Liver (tissue), 9 donors: ENCODE data around the gene DNAH8. TPM values are rescaled to one million over a fixed set of nuclear protein-coding genes. Genes with fewer than 3 reads are reported as not detected.
A peak's percentile ranks its signal among the peaks of the same experiment; 100 is the strongest.

Experiments used
- DNase-seq: peaks from one replicate; pipeline ENCODE4 v3.0.0-alpha.2; 2017; ENCODE audit warnings: low spot score
- H3K27ac ChIP-seq, 2 donors: one replicate each; pipeline ENCODE4 v1.7.0; 2013; ENCODE audit warnings: inconsistent platforms in 2 of 2, low read length in 2 of 2, control low read depth in 1 of 2, low read depth in 1 of 2, mild to moderate bottlenecking in 1 of 2
- H3K27me3 ChIP-seq, 4 donors: one replicate each; pipeline versions ENCODE4 v1.6.1 to v1.7.0; 2013; ENCODE audit warnings: low read length in 3 of 4, inconsistent platforms in 1 of 4, mild to moderate bottlenecking in 1 of 4, moderate library complexity in 1 of 4; ENCODE audit not compliant: control insufficient read depth in 4 of 4, insufficient read depth in 4 of 4
- H3K36me3 ChIP-seq, 4 donors: one replicate each; pipeline versions ENCODE4 v1.6.1 to v1.7.0; 2013; ENCODE audit warnings: low read length in 3 of 4, mild to moderate bottlenecking in 3 of 4, low read depth in 1 of 4, moderate library complexity in 1 of 4; ENCODE audit not compliant: control insufficient read depth in 4 of 4, insufficient read depth in 3 of 4
- H3K4me1 ChIP-seq, 4 donors: one replicate each; pipeline versions ENCODE4 v1.6.1 to v1.7.0; 2013; ENCODE audit warnings: low read length in 3 of 4, mild to moderate bottlenecking in 3 of 4, moderate library complexity in 1 of 4; ENCODE audit not compliant: control insufficient read depth in 4 of 4, insufficient read depth in 4 of 4
- H3K4me3 ChIP-seq, 3 donors: one replicate each; pipeline versions ENCODE4 v1.6.1 to v1.7.0; 2013; ENCODE audit warnings: low read length in 3 of 3, control low read depth in 1 of 3, low read depth in 1 of 3, mild to moderate bottlenecking in 1 of 3
- H3K9ac ChIP-seq, 2 donors: one replicate each; pipeline ENCODE4 v1.7.0; 2013; ENCODE audit warnings: low read length in 2 of 2, mild to moderate bottlenecking in 2 of 2, moderate library complexity in 2 of 2, control low read depth in 1 of 2, low read depth in 1 of 2
- H3K9me3 ChIP-seq, 4 donors: one replicate each; pipeline versions ENCODE4 v1.6.1 to v1.7.0; 2013; ENCODE audit warnings: low read length in 3 of 4; ENCODE audit not compliant: control insufficient read depth in 4 of 4
- EGR1 ChIP-seq, 2 donors: IDR thresholded peaks; 2 replicates each; pipeline ENCODE4 v1.6.1; 2016 to 2018; ENCODE audit warnings: antibody characterized with exemption in 2 of 2, low read depth in 2 of 2
- FOXA2 ChIP-seq: IDR thresholded peaks from 2 replicates; pipeline ENCODE4 v1.6.1; 2016; ENCODE audit warnings: antibody characterized with exemption
- GABPA ChIP-seq, 2 donors: IDR thresholded peaks in 1 of 2; conservative IDR thresholded peaks in 1 of 2; 2 replicates each; pipeline ENCODE4 v1.6.1; 2016; ENCODE audit warnings: antibody characterized with exemption in 2 of 2, mild to moderate bottlenecking in 1 of 2, moderate library complexity in 1 of 2
- JUND ChIP-seq, 2 donors: IDR thresholded peaks; 2 replicates each; pipeline ENCODE4 v1.6.1; 2016; ENCODE audit warnings: antibody characterized with exemption in 2 of 2
- RAD21 ChIP-seq, 2 donors: IDR thresholded peaks; 2 replicates each; pipeline ENCODE4 v1.6.1; 2016; ENCODE audit warnings: antibody characterized with exemption in 2 of 2, mild to moderate bottlenecking in 2 of 2
- RXRA ChIP-seq, 2 donors: IDR thresholded peaks; 2 replicates each; pipeline ENCODE4 v1.6.1; 2017 to 2018; ENCODE audit warnings: antibody characterized with exemption in 2 of 2, mild to moderate bottlenecking in 1 of 2
- SP1 ChIP-seq: IDR thresholded peaks from 2 replicates; pipeline ENCODE4 v1.6.1; 2018; ENCODE audit warnings: antibody characterized with exemption, mild to moderate bottlenecking
- YY1 ChIP-seq: IDR thresholded peaks from 2 replicates; pipeline ENCODE4 v1.6.1; 2016; ENCODE audit warnings: antibody characterized with exemption, mild to moderate bottlenecking
- WGBS: extraction: QIAGEN DNeasy Blood & Tissue Kit; methylation state at CpG from one replicate; pipeline ENCODE4 v1.1.7; 2013; 5-methylcytosine and 5-hydroxymethylcytosine counted together
- polyA plus RNA-seq, 2 donors: library from polyadenylated mRNA; stranded (reverse) in 1 of 2; unstranded in 1 of 2; fragments of 200-250 nt in 1 of 2; fragments of >200 nt in 1 of 2; fragmentation: Nextera tagmentation in 1 of 2; extraction: Ambion mirVana in 1 of 2; gene quantifications; one replicate each; pipeline versions ENCODE4 v1.2.1 to v1.2.3, GENCODE V29; 2013 to 2015
- total RNA-seq, 2 donors: library from RNA; depleted of rRNA; stranded (reverse); fragments of >200 nt; gene quantifications; one replicate each; pipeline ENCODE4 v1.2.3, GENCODE V29; 2014
- TF ChIP-seq, protein P1 (sequence below): IDR thresholded peaks from 2 replicates; pipeline ENCODE4 v1.6.1; 2016; ENCODE audit warnings: antibody characterized with exemption
- TF ChIP-seq, protein P2 (sequence below): IDR thresholded peaks from 2 replicates; pipeline ENCODE4 v1.6.1; 2016; ENCODE audit warnings: antibody characterized with exemption
- TF ChIP-seq, protein P3 (sequence below): fragments of 150-350 bp; IDR thresholded peaks from 2 replicates; pipeline ENCODE4 v1.5.1; 2017; ENCODE audit warnings: improper control_type of control experiment, low read depth, low read length; ENCODE audit not compliant: missing input control
- donor health status: healthy.
- donor health status: healthy.
- donor health status: healthy.
- donor health status: healthy.
- donor health status: healthy.

Gene DNAH8
- total and polyA plus RNA-seq, 4 donors, result under 0.01 to 0.05 TPM; not detected in 2

DNA sequence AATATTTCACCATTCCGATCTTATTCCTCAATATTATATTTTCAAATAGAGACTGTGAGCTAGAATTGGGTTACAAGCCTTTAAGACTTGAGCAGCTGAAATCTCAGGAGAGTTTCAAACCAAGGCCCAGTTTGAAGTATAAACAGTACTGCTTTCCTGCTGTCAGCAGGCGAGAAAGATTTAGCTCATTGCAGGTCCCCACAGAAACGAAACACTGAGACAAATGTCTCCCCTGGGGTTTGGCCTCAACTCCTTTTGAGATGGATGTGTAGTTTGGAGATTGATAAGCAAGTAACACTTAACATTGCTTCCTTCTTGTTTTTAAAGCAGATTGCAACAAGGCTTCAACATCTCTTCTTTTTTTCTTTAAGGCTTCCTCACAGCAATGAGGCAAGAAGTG lies 311.1 kb downstream of the DNAH8 start:
- no peak overlapping the region for H3K9ac ChIP-seq
- no peak overlapping the region for H3K27ac ChIP-seq
- TF ChIP-seq, protein P1, sequence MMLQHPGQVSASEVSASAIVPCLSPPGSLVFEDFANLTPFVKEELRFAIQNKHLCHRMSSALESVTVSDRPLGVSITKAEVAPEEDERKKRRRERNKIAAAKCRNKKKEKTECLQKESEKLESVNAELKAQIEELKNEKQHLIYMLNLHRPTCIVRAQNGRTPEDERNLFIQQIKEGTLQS, result no peak
- TF ChIP-seq, protein P2, sequence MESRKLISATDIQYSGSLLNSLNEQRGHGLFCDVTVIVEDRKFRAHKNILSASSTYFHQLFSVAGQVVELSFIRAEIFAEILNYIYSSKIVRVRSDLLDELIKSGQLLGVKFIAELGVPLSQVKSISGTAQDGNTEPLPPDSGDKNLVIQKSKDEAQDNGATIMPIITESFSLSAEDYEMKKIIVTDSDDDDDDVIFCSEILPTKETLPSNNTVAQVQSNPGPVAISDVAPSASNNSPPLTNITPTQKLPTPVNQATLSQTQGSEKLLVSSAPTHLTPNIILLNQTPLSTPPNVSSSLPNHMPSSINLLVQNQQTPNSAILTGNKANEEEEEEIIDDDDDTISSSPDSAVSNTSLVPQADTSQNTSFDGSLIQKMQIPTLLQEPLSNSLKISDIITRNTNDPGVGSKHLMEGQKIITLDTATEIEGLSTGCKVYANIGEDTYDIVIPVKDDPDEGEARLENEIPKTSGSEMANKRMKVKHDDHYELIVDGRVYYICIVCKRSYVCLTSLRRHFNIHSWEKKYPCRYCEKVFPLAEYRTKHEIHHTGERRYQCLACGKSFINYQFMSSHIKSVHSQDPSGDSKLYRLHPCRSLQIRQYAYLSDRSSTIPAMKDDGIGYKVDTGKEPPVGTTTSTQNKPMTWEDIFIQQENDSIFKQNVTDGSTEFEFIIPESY, result no peak
- TF ChIP-seq SP1 (no peak), RXRA (IDR thresholded peaks at IDR 0.05) (no peak), FOXA2 (no peak), EGR1 (IDR thresholded peaks at IDR 0.05; ENCODE audit: low read depth in 2 of 2) (no peak), YY1 (no peak), GABPA (IDR thresholded peaks at IDR 0.05 in 1 of 2, conservative IDR thresholded peaks at IDR 0.05 in 1 of 2) (no peak)
- TF ChIP-seq, protein P3, sequence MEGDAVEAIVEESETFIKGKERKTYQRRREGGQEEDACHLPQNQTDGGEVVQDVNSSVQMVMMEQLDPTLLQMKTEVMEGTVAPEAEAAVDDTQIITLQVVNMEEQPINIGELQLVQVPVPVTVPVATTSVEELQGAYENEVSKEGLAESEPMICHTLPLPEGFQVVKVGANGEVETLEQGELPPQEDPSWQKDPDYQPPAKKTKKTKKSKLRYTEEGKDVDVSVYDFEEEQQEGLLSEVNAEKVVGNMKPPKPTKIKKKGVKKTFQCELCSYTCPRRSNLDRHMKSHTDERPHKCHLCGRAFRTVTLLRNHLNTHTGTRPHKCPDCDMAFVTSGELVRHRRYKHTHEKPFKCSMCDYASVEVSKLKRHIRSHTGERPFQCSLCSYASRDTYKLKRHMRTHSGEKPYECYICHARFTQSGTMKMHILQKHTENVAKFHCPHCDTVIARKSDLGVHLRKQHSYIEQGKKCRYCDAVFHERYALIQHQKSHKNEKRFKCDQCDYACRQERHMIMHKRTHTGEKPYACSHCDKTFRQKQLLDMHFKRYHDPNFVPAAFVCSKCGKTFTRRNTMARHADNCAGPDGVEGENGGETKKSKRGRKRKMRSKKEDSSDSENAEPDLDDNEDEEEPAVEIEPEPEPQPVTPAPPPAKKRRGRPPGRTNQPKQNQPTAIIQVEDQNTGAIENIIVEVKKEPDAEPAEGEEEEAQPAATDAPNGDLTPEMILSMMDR, result no peak
- no peaks in the 10 kb centered on the region for H3K27me3 ChIP-seq
- 74% methylated on average over 3 of the region's 3 CpGs for WGBS
- no peaks in the 10 kb centered on the region for H3K4me1 ChIP-seq
- H3K36me3 ChIP-seq, result no peaks in the 10 kb centered on the region
- DNase-seq, result no peak
- no peaks in the 10 kb centered on the region for H3K9me3 ChIP-seq
- H3K4me3 ChIP-seq, result no peak overlapping the region

DNA sequence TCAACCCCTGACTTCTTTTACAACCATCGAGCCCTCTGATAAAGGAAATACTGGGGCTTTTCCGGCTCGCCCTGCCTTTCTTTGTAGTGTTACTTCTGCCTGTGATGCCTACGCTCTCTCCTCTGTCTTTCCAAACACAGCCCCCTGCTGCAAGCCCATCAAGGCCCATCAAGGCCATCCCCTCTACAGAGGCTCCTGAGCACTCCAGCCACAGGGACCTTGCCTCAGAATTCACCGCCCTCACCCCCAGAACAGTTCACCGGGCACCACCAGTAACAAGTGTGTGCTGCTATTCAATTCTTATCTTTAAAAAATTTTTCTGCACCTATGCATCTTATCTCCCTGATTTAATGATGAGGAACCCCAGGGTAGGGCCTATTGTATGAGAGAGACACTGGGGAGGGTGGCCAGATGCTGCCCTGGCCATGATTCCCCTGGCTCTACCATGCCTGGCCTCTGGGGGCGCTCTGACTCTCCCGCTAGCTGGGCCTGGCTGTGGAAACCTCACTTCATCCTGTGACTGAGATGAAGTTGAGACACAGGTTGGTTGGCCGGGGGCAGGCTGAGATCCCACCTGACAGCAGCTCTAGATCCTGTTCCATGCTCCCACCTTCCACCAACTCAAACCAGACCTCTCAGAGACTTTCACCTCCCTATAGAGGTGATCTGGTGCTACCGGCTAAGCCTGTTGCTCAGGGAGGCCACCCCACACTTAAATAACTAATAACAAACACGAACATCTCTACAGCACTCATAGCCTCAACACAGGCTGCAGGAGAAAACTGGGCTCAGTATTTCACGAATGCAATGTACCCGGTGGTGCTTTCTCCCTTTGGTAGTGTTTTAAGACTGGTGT lies 314.3 kb downstream of the DNAH8 start:
- Histone ChIP-seq H3K36me3 (no peaks in the 10 kb centered on the region), H3K9me3 (no peaks in the 10 kb centered on the region), H3K4me1 (no peaks in the 10 kb centered on the region), H3K9ac (no peak overlapping the region), H3K4me3 (no peak overlapping the region), H3K27me3 (no peaks in the 10 kb centered on the region), H3K27ac (no peak overlapping the region)
- peak; percentile 63 for DNase-seq
- TF ChIP-seq RAD21 (IDR thresholded peaks at IDR 0.05), result peak; percentile 41 to 68
- TF ChIP-seq, protein P1, result no peak
- TF ChIP-seq, protein P3, result peak; percentile 45
- TF ChIP-seq JUND (IDR thresholded peaks at IDR 0.05), result no peak
- 81% methylated on average over 13 of the region's 13 CpGs for WGBS
